Keratinocyte (primary cell): ENCODE data around the gene THSD7B.

ENCODE experiments used
- EZH2 ChIP-seq: IDR thresholded peaks from one replicate; pipeline ENCODE4 v1.6.1; 2012; ENCODE audit warnings: inconsistent platforms, mild to moderate bottlenecking, low read length, moderate library complexity
- TF ChIP-seq, protein P1 (sequence below), 3 experiments: IDR thresholded peaks in 1 of 3; conservative IDR thresholded peaks in 1 of 3; optimal IDR thresholded peaks in 1 of 3; 2 replicates in 2 of 3; 3 replicates in 1 of 3; pipeline versions ENCODE3 to v1.5.1; 2011; ENCODE audit warnings: low read length in 3 of 3, mild to moderate bottlenecking in 3 of 3, moderate library complexity in 2 of 3, control low read depth in 1 of 3, inconsistent platforms in 1 of 3; ENCODE audit not compliant: insufficient read depth in 2 of 3; ENCODE audit errors: extremely low read depth in 1 of 3

DNA sequence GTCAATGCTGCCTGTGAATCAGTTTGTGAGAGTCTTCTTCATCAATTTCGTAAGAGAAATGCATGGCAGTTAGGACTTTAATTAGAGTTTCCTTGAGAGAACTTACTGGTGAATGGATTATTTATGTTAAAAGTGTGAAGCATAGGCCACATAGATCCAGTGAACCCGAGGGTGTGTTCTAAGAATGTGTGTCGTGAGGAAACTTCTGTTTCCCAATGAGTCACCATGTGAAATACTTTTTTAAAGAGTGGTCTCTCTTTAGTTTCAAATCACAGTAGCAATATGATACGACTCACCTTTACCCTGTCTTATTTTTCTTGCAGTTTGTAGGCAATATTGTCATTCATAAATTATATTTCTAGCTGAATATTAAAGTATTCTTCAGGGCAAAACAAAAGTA, 18.5 kb downstream of the THSD7B start:
- no peak for TF ChIP-seq EZH2
- TF ChIP-seq, protein P1, sequence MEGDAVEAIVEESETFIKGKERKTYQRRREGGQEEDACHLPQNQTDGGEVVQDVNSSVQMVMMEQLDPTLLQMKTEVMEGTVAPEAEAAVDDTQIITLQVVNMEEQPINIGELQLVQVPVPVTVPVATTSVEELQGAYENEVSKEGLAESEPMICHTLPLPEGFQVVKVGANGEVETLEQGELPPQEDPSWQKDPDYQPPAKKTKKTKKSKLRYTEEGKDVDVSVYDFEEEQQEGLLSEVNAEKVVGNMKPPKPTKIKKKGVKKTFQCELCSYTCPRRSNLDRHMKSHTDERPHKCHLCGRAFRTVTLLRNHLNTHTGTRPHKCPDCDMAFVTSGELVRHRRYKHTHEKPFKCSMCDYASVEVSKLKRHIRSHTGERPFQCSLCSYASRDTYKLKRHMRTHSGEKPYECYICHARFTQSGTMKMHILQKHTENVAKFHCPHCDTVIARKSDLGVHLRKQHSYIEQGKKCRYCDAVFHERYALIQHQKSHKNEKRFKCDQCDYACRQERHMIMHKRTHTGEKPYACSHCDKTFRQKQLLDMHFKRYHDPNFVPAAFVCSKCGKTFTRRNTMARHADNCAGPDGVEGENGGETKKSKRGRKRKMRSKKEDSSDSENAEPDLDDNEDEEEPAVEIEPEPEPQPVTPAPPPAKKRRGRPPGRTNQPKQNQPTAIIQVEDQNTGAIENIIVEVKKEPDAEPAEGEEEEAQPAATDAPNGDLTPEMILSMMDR (optimal IDR thresholded peaks at IDR 0.05 in 1 of 3, IDR thresholded peaks at IDR 0.05 in 1 of 3, conservative IDR thresholded peaks at IDR 0.05 in 1 of 3; ENCODE audit: extremely low read depth in 1 of 3, insufficient read depth in 2 of 3, low read length in 3 of 3), result no peak
